Endothelial cell of umbilical vein (primary cell): ENCODE data around the gene ELL2. TPM values are rescaled to one million over a fixed set of nuclear protein-coding genes. Genes with fewer than 3 reads are reported as not detected.

Experiments
- BruUV-seq: library from RNA; stranded (reverse); fragments of 400-500 nt; replicated peaks from 2 replicates; lab custom pipeline; 2021; lab: Mats Ljungman, UMichigan
- CTCF ChIA-PET: fragments of 300-600, 350-600 bp; sonication (Branson Sonifier 250); formaldehyde crosslinking; loops from one replicate; lab custom pipeline; 2021; ENCODE audit warnings: antibody characterized with exemption, inconsistent platforms; lab: Charles Lee
- POLR2A ChIA-PET: fragments of 300-600, 350-600 bp; sonication (Branson Sonifier 250); formaldehyde crosslinking; loops from one replicate; lab custom pipeline; 2021; ENCODE audit warnings: antibody characterized with exemption, inconsistent platforms; lab: Charles Lee
- DNase-seq: peaks from one replicate; pipeline ENCODE4 v3.0.0-alpha.2; 2011; ENCODE audit warnings: low read depth, low spot score
- FAIRE-seq: peaks from 2 replicates; lab custom pipeline; 2011; peaks lifted over from hg19 to GRCh38; lab: Jason Lieb, UNC
- H2AFZ ChIP-seq: 2 replicates; pipeline ENCODE4 v1.6.0; 2012; ENCODE audit warnings: low read depth, low read length, control low read depth, inconsistent platforms
- H3K27ac ChIP-seq: 2 replicates; pipeline ENCODE4 v1.5.1; 2011; ENCODE audit warnings: low read depth, mild to moderate bottlenecking, control low read depth, low read length, moderate library complexity; ENCODE audit not compliant: insufficient read depth
- H3K27me3 ChIP-seq, 2 experiments: 2 replicates each; pipeline versions ENCODE4 v1.6.0 to v1.6.1; 2011; ENCODE audit warnings: low read length in 2 of 2, mixed read lengths in 1 of 2; ENCODE audit not compliant: control insufficient read depth in 2 of 2, insufficient read depth in 2 of 2
- H3K36me3 ChIP-seq, 2 experiments: 2 replicates in 1 of 2; 3 replicates in 1 of 2; pipeline ENCODE4 v1.5.1; 2011; ENCODE audit warnings: low read length in 2 of 2, mild to moderate bottlenecking in 1 of 2, moderate library complexity in 1 of 2; ENCODE audit not compliant: control insufficient read depth in 2 of 2, insufficient read depth in 2 of 2; ENCODE audit errors: extremely low read depth in 1 of 2
- H3K4me1 ChIP-seq: 3 replicates; pipeline ENCODE4 v1.5.1; 2011; ENCODE audit warnings: mild to moderate bottlenecking, low read length; ENCODE audit not compliant: control insufficient read depth, insufficient read depth; ENCODE audit errors: extremely low read depth
- H3K4me2 ChIP-seq: 2 replicates; pipeline ENCODE4 v1.6.1; 2011; ENCODE audit warnings: low read length, control low read depth, mixed read lengths; ENCODE audit not compliant: insufficient read depth
- H3K4me3 ChIP-seq, 3 experiments: fragments of 200-600 bp in 1 of 3; sonication (generic), shearing (Covaris generic) in 1 of 3; replicated peaks in 1 of 3; 2 replicates each; pipeline ENCODE4 v1.5.1; 2011 to 2016; ENCODE audit warnings: control low read depth in 3 of 3, low read length in 3 of 3, mild to moderate bottlenecking in 2 of 3, inconsistent platforms in 1 of 3, low read depth in 1 of 3, moderate library complexity in 1 of 3; ENCODE audit not compliant: insufficient read depth in 1 of 3
- H3K79me2 ChIP-seq: 2 replicates; pipeline ENCODE4 v1.6.0; 2012; ENCODE audit warnings: low read length, inconsistent platforms; ENCODE audit not compliant: control insufficient read depth, insufficient read depth
- H3K9ac ChIP-seq: replicated peaks from 2 replicates; pipeline ENCODE3; 2011; ENCODE audit warnings: low read length, control low read depth; ENCODE audit not compliant: insufficient read depth; ENCODE audit errors: extremely low read depth
- H3K9me1 ChIP-seq: replicated peaks from 3 replicates; pipeline ENCODE4 v1.6.0; 2011; ENCODE audit warnings: mild to moderate bottlenecking, low read length; ENCODE audit not compliant: control insufficient read depth, insufficient read depth; ENCODE audit errors: extremely low read depth
- H3K9me3 ChIP-seq: replicated peaks from 2 replicates; pipeline ENCODE4 v1.5.1; 2012; ENCODE audit warnings: low read length, inconsistent platforms; ENCODE audit not compliant: control insufficient read depth, insufficient read depth
- H4K20me1 ChIP-seq: replicated peaks from 2 replicates; pipeline ENCODE3; 2011; ENCODE audit warnings: mild to moderate bottlenecking, low read length; ENCODE audit not compliant: control insufficient read depth, insufficient read depth; ENCODE audit errors: extremely low read depth
- EZH2 ChIP-seq: IDR thresholded peaks from 2 replicates; pipeline ENCODE4 v1.6.1; 2012; ENCODE audit warnings: borderline replicate concordance, low read depth, mild to moderate bottlenecking, moderate library complexity, low read length, inconsistent platforms; ENCODE audit not compliant: severe bottlenecking
- FOS ChIP-seq: IDR thresholded peaks from 2 replicates; pipeline ENCODE4 v1.6.1; 2011; ENCODE audit warnings: mild to moderate bottlenecking, low read length, moderate library complexity, borderline replicate concordance; ENCODE audit not compliant: insufficient read depth
- GATA2 ChIP-seq: IDR thresholded peaks from 2 replicates; pipeline ENCODE4 v1.7.0; 2011; ENCODE audit warnings: low read depth, mild to moderate bottlenecking, moderate library complexity, mixed read lengths, low read length; ENCODE audit not compliant: insufficient read length, insufficient read depth
- JUN ChIP-seq: IDR thresholded peaks from 2 replicates; pipeline ENCODE4 v1.6.1; 2011; ENCODE audit warnings: borderline replicate concordance, low read depth; ENCODE audit not compliant: insufficient read length, insufficient read depth
- MYC ChIP-seq: IDR thresholded peaks from one replicate; pipeline ENCODE4 v1.6.1; 2011; ENCODE audit warnings: mild to moderate bottlenecking, low read depth, low read length
- POLR2A ChIP-seq: IDR thresholded peaks from 2 replicates; pipeline ENCODE4 v1.6.1; 2012; ENCODE audit warnings: low read depth, mild to moderate bottlenecking, control low read depth, low read length
- POLR2AphosphoS5 ChIP-seq: IDR thresholded peaks from 2 replicates; pipeline ENCODE4 v1.6.1; 2012; ENCODE audit warnings: low read depth, mild to moderate bottlenecking, control low read depth, low read length, moderate library complexity; ENCODE audit not compliant: insufficient read depth
- dilution Hi-C: fragments of 300-500 bp; cut with MboI; formaldehyde crosslinking; loops from one replicate; pipeline ENCODE4 v1.15.0; 2019; ENCODE audit warnings: low sequenced_read_pairs; ENCODE audit not compliant: extremely low pct_ligation_motif_present
- intact Hi-C: fragments of 100-400 bp; cut with micrococcal nuclease; formaldehyde crosslinking; loops from one replicate; pipeline ENCODE4 v1.10.0; 2022
- polyA plus RNA-seq, 4 experiments: library from polyadenylated mRNA; depleted of rRNA in 3 of 4; stranded (reverse) in 3 of 4; unstranded in 1 of 4; fragments of >200 nt; gene quantifications; 2 replicates each; pipeline versions ENCODE4 v1.2.1 to v1.2.3, GENCODE V29; 2011 to 2012; ENCODE audit warnings: missing spikeins in 1 of 4
- total RNA-seq: library from RNA; stranded (reverse); gene quantifications from 2 replicates; pipeline ENCODE4 v1.2.3, GENCODE V29; 2021
- TF ChIP-seq, protein P1 (sequence below): IDR thresholded peaks from 2 replicates; pipeline ENCODE4 v1.6.1; 2011; ENCODE audit not compliant: insufficient read depth, insufficient read length
- TF ChIP-seq, protein P2 (sequence below), 2 donors: IDR thresholded peaks; 1 replicate in 1 of 2; 2 replicates in 1 of 2; pipeline ENCODE4 v1.5.1; 2011; ENCODE audit warnings: low read length in 2 of 2, mild to moderate bottlenecking in 2 of 2, moderate library complexity in 2 of 2, control low read depth in 1 of 2, inconsistent platforms in 1 of 2, low read depth in 1 of 2; ENCODE audit not compliant: insufficient read depth in 1 of 2; ENCODE audit errors: extremely low read depth in 1 of 2

The ELL2 gene
- total and polyA plus RNA-seq, 2 donors (not counting 3 experiments of a cell fraction or from before 2014, with no cell fraction given) = 6.8 to 26.0 TPM

DNA sequence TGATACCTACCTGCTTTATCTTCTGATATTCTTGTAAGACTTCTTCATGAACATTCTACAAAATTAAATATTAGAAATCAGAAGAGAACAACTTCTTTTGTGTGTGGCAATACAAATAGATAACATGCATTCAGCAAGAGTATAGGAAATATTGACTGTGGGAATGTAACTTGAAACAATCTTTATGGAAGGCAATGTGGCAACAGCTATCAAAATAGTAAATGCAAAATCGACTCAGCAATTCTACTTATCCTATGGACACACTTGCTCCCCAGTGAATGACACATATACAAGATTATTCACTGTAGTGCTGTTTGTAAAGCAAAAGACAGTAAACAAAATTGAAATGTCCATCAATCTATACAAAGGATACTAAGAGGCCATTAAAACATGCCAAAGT lies 72.6 kb downstream of the ELL2 start:
- BruUV-seq = no TSS peak
- Histone ChIP-seq H3K9me3 (no peaks in the 10 kb centered on the region), H3K4me3 (no peak overlapping the region), H3K27me3 (no peaks in the 10 kb centered on the region), H3K4me1 (no peaks in the 10 kb centered on the region), H3K36me3 (peaks cover 6 to 7% of the 10 kb centered on the region in 2 experiments), H3K27ac (no peak overlapping the region), H3K79me2 (no peaks in the 10 kb centered on the region), H3K4me2 (no peak overlapping the region), H3K9ac (no peak overlapping the region), H4K20me1 (no peaks in the 10 kb centered on the region), H2AFZ (no peak overlapping the region), H3K9me1 (no peaks in the 10 kb centered on the region)
- POLR2A ChIA-PET = interaction anchor here (0.7 kb wide), 1 partner anchor 354 kb away, joined by 4 read pairs; no protein-coding TSS in a partner anchor
- DNase-seq = no peak
- no peak for TF ChIP-seq MYC
- TF ChIP-seq, protein P1, sequence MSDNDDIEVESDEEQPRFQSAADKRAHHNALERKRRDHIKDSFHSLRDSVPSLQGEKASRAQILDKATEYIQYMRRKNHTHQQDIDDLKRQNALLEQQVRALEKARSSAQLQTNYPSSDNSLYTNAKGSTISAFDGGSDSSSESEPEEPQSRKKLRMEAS = no peak
- TF ChIP-seq FOS = no peak
- no peak for TF ChIP-seq EZH2
- TF ChIP-seq GATA2 = no peak
- TF ChIP-seq POLR2A = no peak
- TF ChIP-seq, protein P2, sequence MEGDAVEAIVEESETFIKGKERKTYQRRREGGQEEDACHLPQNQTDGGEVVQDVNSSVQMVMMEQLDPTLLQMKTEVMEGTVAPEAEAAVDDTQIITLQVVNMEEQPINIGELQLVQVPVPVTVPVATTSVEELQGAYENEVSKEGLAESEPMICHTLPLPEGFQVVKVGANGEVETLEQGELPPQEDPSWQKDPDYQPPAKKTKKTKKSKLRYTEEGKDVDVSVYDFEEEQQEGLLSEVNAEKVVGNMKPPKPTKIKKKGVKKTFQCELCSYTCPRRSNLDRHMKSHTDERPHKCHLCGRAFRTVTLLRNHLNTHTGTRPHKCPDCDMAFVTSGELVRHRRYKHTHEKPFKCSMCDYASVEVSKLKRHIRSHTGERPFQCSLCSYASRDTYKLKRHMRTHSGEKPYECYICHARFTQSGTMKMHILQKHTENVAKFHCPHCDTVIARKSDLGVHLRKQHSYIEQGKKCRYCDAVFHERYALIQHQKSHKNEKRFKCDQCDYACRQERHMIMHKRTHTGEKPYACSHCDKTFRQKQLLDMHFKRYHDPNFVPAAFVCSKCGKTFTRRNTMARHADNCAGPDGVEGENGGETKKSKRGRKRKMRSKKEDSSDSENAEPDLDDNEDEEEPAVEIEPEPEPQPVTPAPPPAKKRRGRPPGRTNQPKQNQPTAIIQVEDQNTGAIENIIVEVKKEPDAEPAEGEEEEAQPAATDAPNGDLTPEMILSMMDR (IDR thresholded peaks at IDR 0.05; ENCODE audit: extremely low read depth in 1 of 2, insufficient read depth in 1 of 2, low read depth in 1 of 2, low read length in 2 of 2) = no peak
- TF ChIP-seq POLR2AphosphoS5 = no peak
- no peak for TF ChIP-seq JUN
- FAIRE-seq = no peak
- dilution Hi-C loops = no loop called here
- CTCF ChIA-PET = no interaction called here
- intact Hi-C loops = no loop called here
